GM12878 (cell line): ENCODE results near the gene SLC4A2. TPM values are rescaled to one million over a fixed set of nuclear protein-coding genes. Genes with fewer than 3 reads are reported as not detected.

Source experiments
- ATAC-seq: fragments of 200-7000 bp; cut with Tn5 transposase; 3 replicates; pipeline ENCODE4 v1.9.1; 2020; ENCODE audit warnings: mild to moderate bottlenecking, moderate library complexity
- BruUV-seq: library from RNA; stranded (reverse); fragments of 400-500 nt; replicated peaks from 2 replicates; lab custom pipeline; 2021; lab: Mats Ljungman, UMichigan
- CTCF ChIA-PET: fragments of 300-600 bp; sonication (Branson Sonifier 250); formaldehyde crosslinking; extraction: SDS; loops from one replicate; lab custom pipeline; 2021; ENCODE audit warnings: inconsistent platforms; lab: Yijun Ruan, JAX
- POLR2A ChIA-PET: fragments of 350-600 bp; formaldehyde crosslinking; extraction: SDS; loops from one replicate; lab custom pipeline; 2021; ENCODE audit warnings: inconsistent platforms; lab: Charles Lee
- RAD21 ChIA-PET: fragments of 300-600 bp; sonication (Branson Sonifier 250); formaldehyde crosslinking; loops from one replicate; lab custom pipeline; 2023; ENCODE audit warnings: antibody characterized with exemption; ENCODE audit not compliant: unreplicated experiment; lab: Charles Lee
- SMC1A ChIA-PET: fragments of 300-600 bp; sonication (Branson Sonifier 250); formaldehyde crosslinking; loops from one replicate; lab custom pipeline; 2023; ENCODE audit not compliant: unreplicated experiment, uncharacterized antibody; lab: Charles Lee
- DNase-seq: peaks from one replicate; pipeline ENCODE4 v3.0.0-alpha.2; 2011; ENCODE audit warnings: low read depth, low spot score
- FAIRE-seq: peaks from 3 replicates; lab custom pipeline; 2011; peaks lifted over from hg19 to GRCh38; lab: Jason Lieb, UNC
- H2AFZ ChIP-seq: 2 replicates; pipeline ENCODE4 v1.6.0; 2011; ENCODE audit warnings: low read depth, low read length, control low read depth; ENCODE audit not compliant: control insufficient read depth
- H3K27ac ChIP-seq: 2 replicates; pipeline ENCODE4 v1.5.1; 2011; ENCODE audit warnings: control low read depth; ENCODE audit not compliant: control insufficient read depth, insufficient read depth
- H3K27me3 ChIP-seq, 2 experiments: replicated peaks in 1 of 2; 2 replicates each; pipeline versions ENCODE4 v1.6.0 to v1.6.1; 2011; ENCODE audit warnings: low read length in 1 of 2; ENCODE audit not compliant: control insufficient read depth in 2 of 2, insufficient read depth in 2 of 2
- H3K36me3 ChIP-seq, 2 experiments: 2 replicates each; pipeline ENCODE4 v1.5.1; 2011; ENCODE audit warnings: low read length in 1 of 2; ENCODE audit not compliant: control insufficient read depth in 2 of 2, insufficient read depth in 2 of 2
- H3K4me1 ChIP-seq: 2 replicates; pipeline ENCODE4 v1.6.1; 2011; ENCODE audit warnings: mild to moderate bottlenecking, low read length, moderate library complexity, mixed read lengths; ENCODE audit not compliant: control insufficient read depth, insufficient read depth
- H3K4me2 ChIP-seq: 2 replicates; pipeline ENCODE4 v1.6.0; 2011; ENCODE audit warnings: control low read depth; ENCODE audit not compliant: control insufficient read depth, insufficient read depth
- H3K4me3 ChIP-seq: fragments of 200-600 bp; sonication (generic); 2 replicates; pipeline ENCODE4 v1.5.1; 2016
- H3K79me2 ChIP-seq: 2 replicates; pipeline ENCODE4 v1.6.0; 2011; ENCODE audit warnings: low read length; ENCODE audit not compliant: control insufficient read depth, insufficient read depth
- H3K9ac ChIP-seq: 2 replicates; pipeline ENCODE4 v1.8.0; 2011; ENCODE audit warnings: low read length, control low read depth, mixed read lengths; ENCODE audit not compliant: control insufficient read depth, insufficient read depth
- H3K9me3 ChIP-seq: replicated peaks from 3 replicates; pipeline ENCODE4 v1.5.1; 2011; ENCODE audit warnings: mild to moderate bottlenecking, low read length; ENCODE audit not compliant: control insufficient read depth, insufficient read depth
- H4K20me1 ChIP-seq: 2 replicates; pipeline ENCODE4 v1.6.0; 2011; ENCODE audit not compliant: control insufficient read depth, insufficient read depth
- BMI1 ChIP-seq: fragments of 450-650 bp; IDR thresholded peaks from 2 replicates; pipeline ENCODE4 v1.6.1; 2016; ENCODE audit warnings: mild to moderate bottlenecking, moderate library complexity, borderline replicate concordance
- FOS ChIP-seq: IDR thresholded peaks from 3 replicates; pipeline ENCODE4 v1.6.1; 2011; ENCODE audit warnings: borderline replicate concordance; ENCODE audit not compliant: insufficient read length; ENCODE audit errors: extremely low read depth
- NR2C1 ChIP-seq: fragments of 450-650 bp; IDR thresholded peaks from 2 replicates; pipeline ENCODE4 v1.6.1; 2017; ENCODE audit warnings: antibody characterized with exemption, mild to moderate bottlenecking, moderate library complexity
- PAX5 ChIP-seq: IDR thresholded peaks from 2 replicates; pipeline ENCODE4 v1.6.1; 2011; ENCODE audit warnings: low read depth, low read length, borderline replicate concordance
- TCF7 ChIP-seq: IDR thresholded peaks from 2 replicates; pipeline ENCODE4 v1.6.1; 2014; ENCODE audit warnings: antibody characterized with exemption, borderline replicate concordance
- ZNF207 ChIP-seq: fragments of 450-650 bp; IDR thresholded peaks from 2 replicates; pipeline ENCODE4 v1.6.1; 2014; ENCODE audit warnings: antibody characterized with exemption, mild to moderate bottlenecking, borderline replicate concordance
- WGBS: methylation state at CpG from one replicate; pipeline ENCODE4 v1.1.6; 2016; ENCODE audit warnings: low lambda C conversion rate; ENCODE audit not compliant: insufficient replicate concordance, insufficient coverage; ENCODE audit errors: missing lambda C conversion rate; 5-methylcytosine and 5-hydroxymethylcytosine counted together
- in situ Hi-C: fragments of 300-500 bp; cut with MboI; formaldehyde crosslinking; loops from 9 replicates; pipeline ENCODE4 v1.14.3; 2018; ENCODE audit warnings: mixed read lengths
- intact Hi-C: fragments of 100-400 bp; cut with micrococcal nuclease; formaldehyde crosslinking; loops from one replicate; pipeline ENCODE4 v1.14.2; 2022; ENCODE audit not compliant: unreplicated experiment
- polyA plus RNA-seq, 11 experiments: library from polyadenylated mRNA; depleted of rRNA in 4 of 11; unstranded in 6 of 11; stranded (reverse) in 5 of 11; fragments of >200 nt; fragmentation: Nextera tagmentation in 4 of 11; fragmentation: Illumina TruSeq in 1 of 11; extraction: Ambion mirVana in 4 of 11; extraction: Trizol in 1 of 11; gene quantifications; 1 replicate in 1 of 11; 2 replicates in 10 of 11; pipeline versions ENCODE4 v1.2.1 to v1.2.3, GENCODE V29; 2011 to 2016; ENCODE audit warnings: inconsistent platforms in 2 of 11, missing spikeins in 2 of 11, low read depth in 1 of 11
- total RNA-seq, 4 experiments: library from RNA; depleted of rRNA in 3 of 4; stranded (reverse); fragments of >200 nt in 3 of 4; fragmentation: Illumina TruSeq in 1 of 4; extraction: Trizol in 1 of 4; gene quantifications; 2 replicates each; pipeline versions ENCODE4 v1.2.1 to v1.2.3, GENCODE V29; 2013 to 2021
- TF ChIP-seq, protein P1 (sequence below): fragments of 450-650 bp; formaldehyde crosslinking; IDR thresholded peaks from 2 replicates; pipeline ENCODE4 v1.4.0; 2020; ENCODE audit warnings: mild to moderate bottlenecking, moderate library complexity

The SLC4A2 gene
- total and polyA plus RNA-seq, 10 of the 15 experiments (the other 5 are each of a cell fraction or from before 2014, with no cell fraction given): 2.7 to 78.6 (median 30.1) TPM

DNA sequence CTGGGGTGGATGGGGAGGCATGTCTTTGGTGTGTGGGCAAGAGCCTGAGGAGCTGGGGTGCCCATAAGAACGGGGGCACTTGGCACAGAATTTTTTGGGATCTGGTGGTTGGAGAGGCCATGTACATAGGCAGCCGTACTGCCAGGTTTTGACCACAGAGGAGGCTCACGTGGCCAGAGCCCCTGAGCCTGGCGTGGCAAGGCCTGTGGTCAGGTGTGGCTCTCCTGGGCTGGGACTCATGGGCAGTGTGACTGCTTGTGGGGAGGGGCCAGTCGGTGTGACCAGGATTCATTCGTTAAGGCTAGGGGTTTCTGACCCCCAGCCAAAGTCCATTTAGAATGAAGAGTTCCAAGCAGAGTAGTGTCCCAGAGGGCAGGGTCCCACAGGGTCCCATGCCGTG lies 65.1 kb downstream of the SLC4A2 start:
- Histone ChIP-seq H3K36me3 (peaks cover 9 to 19% of the 10 kb centered on the region in 2 experiments; a peak in 3 of 4 replicates), H3K9ac (no peak overlapping the region)
- no peak for FAIRE-seq
- WGBS: 64% methylated on average over 7 of the region's 7 CpGs
- BruUV-seq: no TSS peak
- TF ChIP-seq FOS: no peak
- TF ChIP-seq, protein P1, sequence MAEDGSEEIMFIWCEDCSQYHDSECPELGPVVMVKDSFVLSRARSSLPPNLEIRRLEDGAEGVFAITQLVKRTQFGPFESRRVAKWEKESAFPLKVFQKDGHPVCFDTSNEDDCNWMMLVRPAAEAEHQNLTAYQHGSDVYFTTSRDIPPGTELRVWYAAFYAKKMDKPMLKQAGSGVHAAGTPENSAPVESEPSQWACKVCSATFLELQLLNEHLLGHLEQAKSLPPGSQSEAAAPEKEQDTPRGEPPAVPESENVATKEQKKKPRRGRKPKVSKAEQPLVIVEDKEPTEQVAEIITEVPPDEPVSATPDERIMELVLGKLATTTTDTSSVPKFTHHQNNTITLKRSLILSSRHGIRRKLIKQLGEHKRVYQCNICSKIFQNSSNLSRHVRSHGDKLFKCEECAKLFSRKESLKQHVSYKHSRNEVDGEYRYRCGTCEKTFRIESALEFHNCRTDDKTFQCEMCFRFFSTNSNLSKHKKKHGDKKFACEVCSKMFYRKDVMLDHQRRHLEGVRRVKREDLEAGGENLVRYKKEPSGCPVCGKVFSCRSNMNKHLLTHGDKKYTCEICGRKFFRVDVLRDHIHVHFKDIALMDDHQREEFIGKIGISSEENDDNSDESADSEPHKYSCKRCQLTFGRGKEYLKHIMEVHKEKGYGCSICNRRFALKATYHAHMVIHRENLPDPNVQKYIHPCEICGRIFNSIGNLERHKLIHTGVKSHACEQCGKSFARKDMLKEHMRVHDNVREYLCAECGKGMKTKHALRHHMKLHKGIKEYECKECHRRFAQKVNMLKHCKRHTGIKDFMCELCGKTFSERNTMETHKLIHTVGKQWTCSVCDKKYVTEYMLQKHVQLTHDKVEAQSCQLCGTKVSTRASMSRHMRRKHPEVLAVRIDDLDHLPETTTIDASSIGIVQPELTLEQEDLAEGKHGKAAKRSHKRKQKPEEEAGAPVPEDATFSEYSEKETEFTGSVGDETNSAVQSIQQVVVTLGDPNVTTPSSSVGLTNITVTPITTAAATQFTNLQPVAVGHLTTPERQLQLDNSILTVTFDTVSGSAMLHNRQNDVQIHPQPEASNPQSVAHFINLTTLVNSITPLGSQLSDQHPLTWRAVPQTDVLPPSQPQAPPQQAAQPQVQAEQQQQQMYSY (CRISPR knock-in tag): no peak
- no peak for TF ChIP-seq BMI1
- no peak for TF ChIP-seq PAX5
- no peak for TF ChIP-seq ZNF207
- no peak for TF ChIP-seq TCF7
- no peak for TF ChIP-seq NR2C1
- TF ChIP-seq, all 136 proteins: peak for 0
- RAD21 ChIA-PET: interaction anchor here (1.0 to 1.4 kb wide), 3 partner anchors 26 to 226 kb away, joined by 3 to 16 read pairs (median 3); no protein-coding TSS in a partner anchor
- no peak for ATAC-seq
- no peak overlapping the region for H3K4me3 ChIP-seq
- H3K27me3 ChIP-seq: no peaks in the 10 kb centered on the region
- no peaks in the 10 kb centered on the region for H3K4me1 ChIP-seq
- POLR2A ChIA-PET: no interaction called here
- no peak overlapping the region for H3K27ac ChIP-seq
- no peaks in the 10 kb centered on the region for H4K20me1 ChIP-seq
- intact Hi-C loops (loop anchor here (1.0 kb wide), 3 partner anchors 48 to 179 kb away; no protein-coding TSS in a partner anchor), in situ Hi-C loops (no loop called here)
- no peaks in the 10 kb centered on the region for H3K79me2 ChIP-seq
- DNase-seq: no peak
- SMC1A ChIA-PET: interaction anchor here (1.0 kb wide), 2 partner anchors 116 to 119 kb away, joined by 3 to 10 read pairs; no protein-coding TSS in a partner anchor
- H3K4me2 ChIP-seq: no peak overlapping the region
- no peak overlapping the region for H2AFZ ChIP-seq
- CTCF ChIA-PET: interaction anchor here (0.7 to 3.5 kb wide), 29 partner anchors 8 to 227 kb away, joined by 3 to 41 read pairs (median 5); partner anchors contain the start of genes ABCB8, ABCF2, NOS3 and SLC4A2
- no peaks in the 10 kb centered on the region for H3K9me3 ChIP-seq
